HG03066 (cell line): ENCODE data around the gene CLIC3.

Experiments
- ATAC-seq: cut with Tn5 transposase; IDR thresholded peaks from one replicate; pipeline ENCODE4 v1.9.1; 2021; ENCODE audit warnings: low read depth; ENCODE audit not compliant: unreplicated experiment

The CLIC3 gene

DNA sequence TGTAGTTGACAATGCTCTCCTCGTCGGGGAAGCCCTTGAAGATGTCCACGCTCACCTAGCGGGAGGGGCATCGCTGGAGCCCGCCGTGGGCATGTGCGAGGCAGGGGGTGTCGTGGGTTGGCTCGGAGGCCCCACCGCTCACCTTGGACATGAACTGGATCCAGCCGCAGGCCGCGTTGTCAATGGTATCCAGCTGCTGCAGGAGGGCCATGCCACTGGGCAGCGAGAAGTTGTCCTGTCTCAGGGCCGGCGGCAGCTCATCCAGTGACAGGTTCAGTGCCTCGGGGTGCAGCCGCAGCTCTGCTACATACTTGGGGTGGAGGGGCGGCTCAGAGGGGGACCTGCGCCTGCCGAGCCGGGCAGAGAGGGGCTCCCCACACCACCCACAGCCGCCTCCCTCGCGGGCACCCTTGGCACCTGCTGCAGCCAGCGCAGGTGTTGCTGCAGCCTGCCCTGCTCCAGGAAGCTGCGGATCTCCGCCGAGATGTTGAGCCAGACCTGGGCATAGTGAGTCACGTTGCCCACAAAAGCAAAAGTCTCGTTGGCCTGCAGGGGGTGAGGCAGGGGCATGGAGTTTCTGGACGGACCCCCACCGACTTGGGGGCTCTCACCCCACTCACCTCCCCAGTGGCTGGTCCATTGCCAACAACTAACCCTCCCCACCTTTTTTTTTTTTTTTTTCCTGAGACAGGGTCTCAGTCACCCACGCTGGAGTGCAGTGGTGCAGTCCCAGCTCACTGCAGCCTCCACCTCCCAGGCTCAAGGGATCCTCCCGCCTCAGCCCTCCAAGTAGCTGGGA is 22.6 kb upstream of the CLIC3 start:
- ATAC-seq, result no peak

DNA sequence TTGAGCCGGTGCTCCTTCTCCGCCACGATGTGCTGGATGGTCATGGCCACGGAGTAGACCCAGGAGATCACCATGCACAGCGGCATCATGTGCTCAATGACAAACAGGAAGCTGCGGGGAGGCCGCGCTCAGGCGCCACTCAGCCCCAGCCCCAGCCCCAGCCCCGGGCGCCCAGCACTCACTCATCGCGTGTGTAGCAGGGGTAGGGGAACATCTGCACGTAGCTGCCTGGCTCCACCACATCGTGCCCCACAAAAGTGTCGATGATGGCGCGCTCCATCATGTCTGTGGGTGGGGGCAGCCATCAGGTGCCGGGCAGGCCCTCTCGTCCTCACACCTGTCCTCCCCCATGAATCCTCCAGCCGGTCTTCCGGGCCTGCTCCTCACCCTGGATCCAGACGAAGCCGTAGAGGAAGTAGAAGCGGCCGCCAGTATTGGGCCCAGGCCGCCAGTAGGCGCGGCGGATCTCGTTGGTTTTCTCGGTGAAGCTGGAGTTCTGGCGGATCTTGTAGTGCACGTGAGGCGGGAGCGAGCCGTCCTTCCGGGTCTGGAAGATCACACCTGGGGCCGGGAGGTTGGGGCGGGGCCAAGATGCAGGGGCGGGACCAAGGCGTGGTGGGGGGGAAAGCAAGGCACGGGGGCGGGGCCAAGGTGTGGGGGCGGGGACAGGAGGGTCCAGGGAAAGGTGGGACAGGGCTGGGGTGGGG is 21.6 kb upstream of the CLIC3 start:
- ATAC-seq, result no peak

DNA sequence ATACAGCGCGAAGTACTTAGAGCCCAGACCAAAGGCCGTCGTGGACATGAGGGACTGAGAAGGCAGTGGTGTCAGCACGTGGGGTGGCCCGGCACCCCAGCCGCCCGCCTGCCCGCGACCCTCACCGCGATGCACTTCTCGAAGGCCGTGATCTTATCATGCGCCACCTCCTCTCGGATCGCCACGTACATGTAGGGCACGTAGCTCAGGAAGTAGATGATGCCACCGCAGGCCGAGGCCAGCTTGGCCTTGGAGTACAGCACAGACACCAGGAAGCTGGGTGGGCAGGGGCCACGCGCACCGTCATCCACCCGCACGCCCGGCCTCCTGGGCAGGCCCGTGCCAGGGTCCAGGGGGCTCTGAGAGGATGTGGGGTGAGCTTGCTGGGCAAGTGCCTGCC is 20.7 kb upstream of the CLIC3 start:
- no peak for ATAC-seq

DNA sequence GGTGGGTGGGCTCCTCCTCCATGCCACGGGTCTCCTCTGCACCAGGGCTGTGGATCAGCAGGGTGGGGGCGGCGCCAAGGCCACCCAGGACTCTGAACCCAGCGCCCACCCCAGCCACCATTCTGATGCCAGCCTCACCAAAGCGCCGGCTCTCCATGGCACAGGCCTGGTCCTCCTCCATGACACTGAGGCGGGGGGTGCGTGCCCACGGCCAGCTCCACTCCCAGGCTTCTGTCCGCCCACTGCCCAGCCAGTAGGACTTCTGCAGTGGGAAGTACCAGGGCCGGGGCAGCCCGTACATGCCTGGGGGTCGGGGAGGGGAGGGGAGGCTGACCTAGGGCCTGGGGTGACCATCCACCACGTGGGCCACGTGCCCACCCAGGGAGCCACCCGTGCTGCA is 20.1 kb upstream of the CLIC3 start:
- ATAC-seq, result no peak

DNA sequence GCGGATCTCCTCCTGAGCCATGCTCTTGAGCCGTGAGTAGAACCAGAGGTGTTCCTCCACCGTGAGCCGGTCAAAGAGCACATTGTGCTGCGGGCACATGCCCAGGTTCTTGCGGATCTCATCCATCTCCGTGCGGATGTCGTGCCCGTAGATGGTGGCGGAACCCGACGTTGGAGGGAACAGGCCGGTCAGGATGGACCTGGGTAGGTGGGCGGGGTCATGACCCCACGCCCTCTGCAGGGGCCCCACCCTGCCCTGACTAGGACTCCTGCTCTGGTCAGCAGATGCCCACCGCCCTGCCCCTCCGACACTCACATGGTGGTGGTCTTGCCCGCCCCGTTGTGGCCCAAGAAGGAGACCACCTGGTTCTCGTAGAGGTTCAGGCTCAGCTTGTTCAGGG is 19.6 kb upstream of the CLIC3 start:
- ATAC-seq, result no peak

DNA sequence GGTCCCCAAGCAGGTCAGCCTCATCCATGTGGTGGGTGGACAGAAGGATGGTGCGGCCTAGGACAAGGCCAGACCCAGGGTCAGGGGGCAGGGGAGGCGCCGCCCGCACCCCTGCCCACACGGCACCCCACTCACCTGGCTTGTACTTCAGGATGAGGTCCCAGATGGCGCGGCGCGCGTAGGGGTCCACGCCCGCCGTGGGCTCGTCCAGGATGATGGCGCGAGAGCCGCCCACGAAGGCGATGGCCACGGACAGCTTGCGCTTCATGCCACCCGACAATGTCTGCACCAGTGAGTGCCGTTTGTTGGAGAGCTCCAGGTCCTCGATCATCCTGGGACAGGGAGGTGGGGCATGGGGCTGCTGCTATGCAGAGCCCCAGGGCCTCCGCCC is 19.2 kb upstream of the CLIC3 start:
- no peak for ATAC-seq

DNA sequence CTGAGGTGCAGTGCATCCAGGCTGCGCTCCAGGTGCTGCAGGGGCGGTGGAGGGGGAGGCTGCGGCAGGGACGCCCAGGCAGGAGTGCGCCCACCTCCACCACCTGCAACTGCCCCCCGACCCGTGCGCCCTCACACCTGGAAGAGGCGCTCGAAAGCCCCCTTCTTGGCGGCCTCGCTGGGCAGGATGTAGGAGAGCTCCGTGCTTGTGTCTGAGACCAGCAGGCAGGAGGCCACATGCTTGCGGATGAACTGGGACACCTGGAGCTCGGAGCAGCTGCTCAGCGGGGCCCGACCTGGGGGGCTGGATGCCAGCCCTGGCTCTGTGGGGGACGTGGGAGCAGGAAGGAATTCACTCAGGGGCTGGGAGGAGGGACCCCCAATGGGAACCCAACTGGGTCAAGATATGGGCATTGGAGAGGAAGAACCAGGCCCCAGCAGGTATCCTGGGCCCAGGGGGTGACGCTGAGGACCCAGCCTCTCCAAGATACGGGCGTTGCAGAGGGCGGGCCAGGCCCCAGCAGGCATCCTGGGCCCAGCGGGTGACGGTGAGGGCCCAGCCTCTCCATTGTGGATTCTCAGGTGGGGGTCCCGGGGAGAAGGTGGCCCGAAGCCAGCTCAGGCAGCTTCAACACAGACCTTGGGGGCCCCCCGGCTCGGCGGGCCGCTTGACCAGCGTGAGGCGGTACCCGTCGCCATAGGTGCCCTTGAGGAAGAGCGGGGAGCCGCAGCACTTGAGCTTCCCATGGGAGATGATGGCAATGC is 18.6 kb upstream of the CLIC3 start:
- no peak for ATAC-seq

DNA sequence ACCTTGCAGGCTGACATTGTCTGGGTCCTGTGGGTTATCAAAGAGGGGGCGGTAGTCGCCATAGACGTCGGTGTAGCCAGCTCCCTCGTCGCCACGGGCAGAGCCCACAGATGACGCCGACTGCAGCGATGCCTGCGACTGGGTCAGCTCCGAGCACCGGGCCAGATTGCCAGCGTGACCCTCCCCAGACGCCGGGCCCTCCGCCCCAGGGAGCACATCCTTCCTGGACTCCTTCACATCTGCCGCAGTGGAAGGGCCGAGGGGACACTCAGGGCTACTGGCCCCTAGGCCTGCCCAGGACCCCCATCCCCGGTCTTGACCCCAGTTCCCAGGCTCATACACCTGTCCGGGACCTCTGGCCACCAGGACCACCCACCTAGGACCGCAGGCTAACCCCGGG is 17.8 kb upstream of the CLIC3 start:
- ATAC-seq, result no peak

DNA sequence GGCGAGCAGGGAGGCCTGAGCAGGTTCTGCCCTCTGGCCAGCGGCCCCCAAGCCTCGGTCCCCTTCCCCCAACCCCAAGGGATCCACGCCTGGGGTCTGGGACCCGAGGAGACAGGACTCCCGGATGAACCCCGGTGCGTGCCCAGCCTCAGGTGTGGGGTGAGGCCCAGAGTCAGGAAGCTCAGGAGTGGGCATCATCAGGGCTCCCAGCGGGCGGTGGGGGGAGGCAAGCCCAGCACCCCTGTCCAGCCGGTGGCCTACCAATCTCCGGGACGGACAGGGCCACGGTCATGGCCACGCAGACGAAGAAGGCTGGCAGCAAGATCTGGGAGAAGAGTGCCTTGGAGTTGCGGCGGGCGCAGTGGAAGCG is 17.2 kb upstream of the CLIC3 start:
- no peak for ATAC-seq

DNA sequence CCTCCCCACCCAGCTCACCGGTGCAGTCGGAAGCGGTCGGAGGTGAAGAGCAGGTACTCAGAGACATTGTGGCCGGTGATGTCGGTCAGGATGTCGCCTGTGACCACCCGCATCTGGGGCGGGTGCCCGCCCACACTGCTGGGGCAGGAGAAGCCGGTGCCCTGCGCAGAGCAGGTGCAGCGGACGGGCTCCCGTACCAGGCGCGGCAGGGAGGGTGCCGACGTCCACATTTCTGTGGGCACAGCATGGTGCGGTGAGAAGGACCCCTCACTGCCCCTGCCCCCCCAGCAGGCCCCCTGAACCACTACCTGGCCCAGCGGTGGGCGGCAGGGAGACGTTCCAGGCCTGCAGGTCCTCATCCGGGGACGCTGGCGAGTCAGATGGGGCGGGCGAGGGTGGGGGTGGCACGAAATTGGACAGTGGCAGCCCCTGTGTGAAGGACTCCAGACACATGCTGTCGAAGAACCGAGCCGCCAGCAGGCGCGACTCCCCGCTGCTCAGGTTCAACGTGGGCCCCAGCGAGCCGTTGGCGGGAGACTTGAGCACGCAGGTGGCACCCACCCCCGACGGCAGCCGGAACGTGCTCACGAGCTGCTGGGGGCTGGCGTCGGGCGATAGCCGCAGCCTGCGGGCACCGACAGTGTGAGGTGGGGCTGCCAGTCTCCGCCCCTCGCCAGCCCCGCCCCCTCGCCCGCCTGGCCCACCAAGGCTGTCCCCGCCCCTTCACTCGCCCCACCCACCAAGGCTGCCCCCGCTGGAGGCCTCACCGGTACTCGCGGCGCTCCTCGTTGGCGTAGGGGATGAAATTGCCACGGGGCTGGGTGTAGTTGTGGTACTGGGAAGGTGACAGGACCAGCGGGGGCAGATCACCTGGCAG is 16.6 kb upstream of the CLIC3 start:
- no peak for ATAC-seq

DNA sequence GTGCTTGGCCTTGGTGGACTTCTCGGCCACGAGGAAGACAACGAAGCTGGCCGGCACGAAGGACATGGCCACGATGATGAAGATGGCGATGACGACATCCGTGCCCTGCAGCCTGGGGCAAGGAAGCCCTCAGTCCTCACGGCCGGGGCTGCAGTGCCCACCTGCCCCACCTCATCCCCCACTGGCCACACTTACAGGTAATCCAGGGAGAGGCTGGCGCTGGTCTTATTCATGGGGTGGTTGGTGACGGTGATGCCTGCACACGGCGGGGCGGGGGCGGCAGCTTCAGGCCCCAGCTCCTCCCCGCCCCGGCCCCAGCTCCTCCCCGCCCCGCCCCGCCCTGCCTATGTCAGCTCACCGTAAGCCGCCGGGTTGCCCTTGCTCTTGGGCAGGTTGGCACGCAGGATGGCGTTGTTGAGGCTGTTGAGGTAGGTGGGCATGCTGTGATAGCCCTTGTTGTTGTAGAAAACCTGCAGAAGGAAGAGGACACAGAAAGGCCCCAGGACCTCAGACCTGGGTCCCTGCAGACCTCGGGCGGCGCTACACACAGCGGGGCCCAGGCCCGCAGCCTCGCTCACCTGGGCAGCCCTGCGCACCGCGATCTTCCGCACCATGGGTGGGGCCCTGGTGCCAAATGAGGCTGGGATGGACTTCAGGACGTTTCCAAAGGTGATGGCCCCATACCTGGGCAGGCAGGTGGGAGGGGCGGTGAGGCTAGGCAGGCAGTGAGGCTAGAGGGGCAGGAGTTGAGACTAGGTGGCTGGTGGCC is 15.7 kb upstream of the CLIC3 start:
- ATAC-seq, result no peak

DNA sequence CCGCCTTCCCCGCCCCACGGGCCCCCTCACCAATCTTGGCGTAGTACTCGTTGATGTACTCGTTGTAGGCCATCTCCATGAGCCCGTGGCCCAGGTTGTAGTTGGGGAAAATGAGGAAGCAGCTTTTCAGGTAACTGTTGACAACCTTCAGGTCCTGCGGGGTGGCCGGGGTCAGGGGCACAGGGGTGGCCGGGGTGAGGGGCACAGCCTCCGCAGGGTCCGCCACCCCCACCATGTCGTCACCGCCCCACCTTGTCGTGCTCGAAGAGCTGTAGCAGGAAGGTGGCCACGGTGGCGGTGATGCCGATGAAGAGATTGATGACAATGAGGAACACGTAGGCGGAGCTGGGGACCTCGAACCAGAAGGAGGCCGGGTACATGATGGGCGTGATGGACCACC is 14.8 kb upstream of the CLIC3 start:
- no peak for ATAC-seq

DNA sequence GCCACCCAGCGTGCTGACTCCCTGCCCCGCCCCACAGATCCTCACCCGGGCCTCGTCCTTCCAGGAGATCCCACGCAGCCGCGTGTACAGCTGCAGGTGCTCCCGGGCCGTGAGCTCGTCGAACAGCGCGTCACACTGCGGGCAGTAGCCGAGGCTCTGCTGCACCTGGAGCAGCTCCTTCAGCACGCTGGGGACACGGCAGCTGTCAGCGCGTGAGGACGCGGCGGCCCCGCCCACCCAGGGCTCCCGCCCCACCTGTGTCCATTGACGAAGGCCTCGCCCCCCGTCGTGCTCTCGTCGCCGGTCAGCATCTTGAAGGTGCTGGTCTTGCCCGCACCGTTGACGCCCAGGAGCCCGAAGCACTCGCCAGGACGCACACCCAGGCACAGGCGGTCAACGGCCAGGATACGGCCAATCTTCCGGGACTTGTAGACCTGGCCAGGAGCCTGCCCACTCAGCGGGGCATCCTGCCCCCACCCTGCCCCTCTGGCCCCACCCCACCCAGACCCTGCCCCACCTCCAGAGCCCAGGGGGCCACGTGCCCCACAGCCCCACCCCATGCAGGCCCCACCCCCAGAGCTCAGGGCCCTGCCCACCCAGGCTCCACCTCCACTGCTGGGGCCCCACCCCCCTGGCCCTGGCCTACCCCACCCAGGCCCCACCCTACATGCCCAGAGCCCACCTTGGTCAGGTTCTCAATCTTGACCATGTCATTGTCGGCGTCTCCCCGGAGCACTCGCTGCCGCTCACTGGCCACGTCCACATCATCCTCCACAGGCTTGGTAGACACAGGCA is 13.8 kb upstream of the CLIC3 start:
- no peak for ATAC-seq

DNA sequence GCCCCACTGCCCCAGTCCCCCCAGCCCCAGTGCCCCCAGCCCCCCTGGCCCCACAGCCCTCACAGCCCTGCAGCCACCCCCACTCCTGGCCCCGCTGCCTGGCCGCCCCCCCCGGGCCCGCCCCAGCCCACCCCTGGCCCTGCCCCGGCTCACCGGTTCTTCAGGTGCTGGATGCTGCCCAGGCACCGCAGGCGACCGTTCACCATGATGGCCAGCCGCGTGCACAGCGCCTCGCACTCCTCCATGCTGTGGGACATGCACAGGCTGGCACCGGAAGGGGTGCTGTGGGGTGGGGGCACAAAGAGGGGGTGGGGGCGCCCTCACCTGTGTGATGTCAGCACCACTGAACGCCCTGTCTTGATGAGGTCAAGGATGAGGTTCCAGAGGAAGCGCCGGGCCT is 12.8 kb upstream of the CLIC3 start:
- no peak for ATAC-seq

DNA sequence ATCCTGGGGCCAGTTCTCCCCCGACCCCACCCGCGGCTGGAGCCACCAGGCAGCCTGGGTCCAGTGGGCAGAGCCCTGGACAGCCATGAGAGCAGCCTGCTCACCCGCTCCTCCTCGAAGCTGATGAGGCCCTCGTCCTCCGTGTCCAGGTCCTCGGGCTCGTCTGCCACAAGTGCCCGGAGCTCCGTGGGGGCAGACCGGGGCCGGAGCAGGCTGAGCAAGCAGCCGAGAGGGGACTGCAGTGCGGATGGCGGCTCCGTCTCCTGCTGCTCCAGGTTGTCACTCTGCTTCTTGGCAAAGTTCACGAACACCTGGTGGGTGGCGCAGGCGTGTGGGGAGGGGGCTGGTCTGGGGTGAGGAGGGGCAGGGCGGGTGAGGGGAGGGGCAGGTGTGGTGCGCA is 11.9 kb upstream of the CLIC3 start:
- no peak for ATAC-seq

DNA sequence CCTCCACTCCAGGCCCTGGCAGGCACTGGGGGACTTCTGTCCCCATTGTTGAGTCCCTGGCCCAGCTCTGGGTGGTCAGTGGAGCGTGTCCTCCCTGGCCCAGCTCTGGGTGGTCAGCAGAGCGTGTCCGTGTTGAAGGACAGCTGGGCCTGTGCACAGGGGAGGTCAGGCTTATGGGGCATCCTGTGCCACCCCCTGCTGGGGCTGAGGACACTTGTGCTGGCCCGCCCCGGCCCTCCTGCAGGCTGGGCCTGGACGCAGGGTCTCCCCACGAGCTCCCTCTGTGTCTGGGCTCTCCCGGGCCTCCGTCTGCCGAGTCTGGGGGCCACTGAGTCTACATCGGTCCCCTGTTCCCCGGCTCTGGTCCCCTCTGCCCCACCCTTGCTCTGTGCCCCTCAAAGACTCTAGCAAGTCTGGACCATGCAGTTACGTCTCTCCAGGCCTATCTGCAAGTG is 11.5 kb upstream of the CLIC3 start:
- no peak for ATAC-seq

DNA sequence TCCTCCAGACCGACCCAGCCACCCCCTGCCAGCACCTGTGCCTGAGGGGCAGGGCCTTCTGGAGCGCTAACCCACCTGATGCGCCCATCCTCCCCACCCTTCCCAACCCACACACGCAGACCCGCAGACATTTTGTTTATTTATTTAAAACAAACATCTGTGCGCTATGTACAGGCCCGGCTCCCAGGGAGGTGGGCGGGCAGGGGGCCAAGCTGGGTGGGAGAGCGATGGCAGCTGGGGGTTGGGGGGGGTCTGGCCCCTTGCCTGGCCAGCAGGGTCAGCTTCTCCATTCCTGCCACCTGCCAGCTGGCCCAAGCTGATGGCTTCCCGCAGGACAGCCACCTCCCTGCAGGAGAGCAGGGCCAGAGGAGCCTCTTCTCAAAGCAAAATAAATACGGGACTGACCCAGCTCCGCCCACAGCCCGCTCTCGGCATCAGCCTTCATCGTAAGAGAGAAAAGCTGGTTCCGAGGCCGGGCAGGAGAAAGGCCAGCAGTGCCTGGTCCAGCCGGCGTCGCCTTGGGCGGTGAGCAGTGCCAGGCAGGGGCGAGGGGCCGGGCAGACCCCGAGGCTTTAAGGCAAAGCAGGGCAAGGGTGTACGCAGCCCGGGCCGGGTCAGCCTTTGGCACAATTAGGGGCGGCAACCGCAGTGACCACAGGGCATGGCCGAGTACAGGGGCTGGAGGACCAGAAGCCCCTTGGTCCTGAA is 10.9 kb upstream of the CLIC3 start:
- ATAC-seq, result no peak
